SK-N-MC (cell line): ENCODE results near the gene SSBP2.

Experiments
- EZH2 ChIP-seq: fragments of 200-600 bp; sonication (generic); IDR thresholded peaks from one replicate; pipeline ENCODE4 v1.6.1; 2017; ENCODE audit warnings: antibody characterized with exemption
- FOXP2 ChIP-seq: optimal IDR thresholded peaks from 2 replicates; pipeline ENCODE3; 2011; ENCODE audit warnings: mild to moderate bottlenecking, moderate library complexity; ENCODE audit not compliant: insufficient read depth; ENCODE audit errors: extremely low read length, control extremely low read depth
- POLR2AphosphoS5 ChIP-seq: IDR thresholded peaks from 2 replicates; pipeline ENCODE4 v1.6.1; 2012; ENCODE audit warnings: mild to moderate bottlenecking, low read depth, low read length, borderline replicate concordance

GRCh38 chr5:81788329-81788728 is 37.4 kb upstream of the SSBP2 start:
- TF ChIP-seq EZH2 (no peak), POLR2AphosphoS5 (no peak), FOXP2 (no peak)
